CD4-positive, alpha-beta T cell treated with Interleukin-6 for 4 hours (primary cell): ENCODE results near the gene COL13A1.

Experiments
- DNase-seq: peaks from one replicate; pipeline ENCODE4 v3.0.0-alpha.2; 2020; ENCODE audit warnings: mixed read lengths

Gene COL13A1

DNA sequence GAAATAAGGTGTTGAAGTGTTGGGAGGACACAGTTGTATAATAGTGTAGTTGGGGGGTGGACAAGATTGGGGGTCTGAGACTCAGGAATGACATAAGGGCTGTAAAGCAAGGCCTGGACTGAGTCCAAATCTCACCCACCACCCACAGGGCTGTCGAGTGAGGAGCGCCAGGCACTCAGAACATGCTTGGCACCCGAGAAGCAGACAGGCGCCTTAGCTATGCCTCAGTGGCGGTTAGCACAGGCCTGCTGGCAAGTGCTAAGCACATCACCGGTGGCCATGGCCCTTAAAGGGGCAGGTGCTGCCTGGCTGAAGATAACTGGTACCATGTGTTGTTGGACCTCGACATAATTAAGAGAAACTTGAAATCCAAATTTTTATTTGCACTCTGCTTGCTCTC is 90.7 kb downstream of the COL13A1 start:
- DNase-seq, result no peak

DNA sequence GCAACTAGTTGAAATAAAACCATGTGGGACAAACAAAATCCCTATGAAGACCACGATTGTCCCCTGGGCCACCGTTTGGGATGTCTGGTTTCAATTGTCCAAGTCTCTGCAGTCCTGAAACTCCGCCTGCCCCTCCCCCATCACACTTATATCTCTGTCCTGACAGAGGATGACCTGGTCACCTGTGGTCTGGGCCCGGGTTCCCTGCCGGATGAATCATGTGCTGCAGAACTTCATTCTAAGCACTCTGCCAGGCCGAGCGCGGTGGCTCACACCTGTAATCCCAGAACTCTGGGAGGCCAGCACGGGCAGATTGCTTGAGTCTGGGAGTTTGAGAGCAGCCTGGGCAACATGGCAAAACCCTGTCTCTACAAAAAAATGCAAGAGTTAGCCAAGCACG is 91.1 kb downstream of the COL13A1 start:
- DNase-seq, result no peak

GRCh38 chr10:69893271-69893900 is 91.7 kb downstream of the COL13A1 start:
- no peak for DNase-seq

- DNase-seq, result no peak
Measured at GRCh38 chr10:69894156-69894555, 92.5 kb downstream of the COL13A1 start.

DNA sequence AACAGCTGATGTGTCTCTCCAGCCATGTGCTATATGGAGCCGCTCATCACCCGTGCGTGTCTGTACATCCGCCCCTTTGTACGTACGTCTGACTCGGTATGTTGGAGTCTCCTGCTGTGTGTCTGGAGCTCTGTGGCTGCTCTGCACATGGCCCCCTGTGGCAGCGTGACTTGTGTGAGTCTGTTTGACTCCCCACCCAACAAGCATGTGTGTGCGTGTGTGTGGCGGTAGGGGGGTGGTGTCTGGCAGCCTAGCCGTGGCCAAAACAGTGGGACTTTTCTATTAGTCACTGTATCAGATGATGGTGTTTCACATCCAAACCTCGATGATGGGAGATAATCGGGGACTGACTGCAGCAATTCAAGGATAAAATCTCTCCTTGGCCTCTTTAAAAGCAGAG is 94.1 kb downstream of the COL13A1 start:
- no peak for DNase-seq

DNA sequence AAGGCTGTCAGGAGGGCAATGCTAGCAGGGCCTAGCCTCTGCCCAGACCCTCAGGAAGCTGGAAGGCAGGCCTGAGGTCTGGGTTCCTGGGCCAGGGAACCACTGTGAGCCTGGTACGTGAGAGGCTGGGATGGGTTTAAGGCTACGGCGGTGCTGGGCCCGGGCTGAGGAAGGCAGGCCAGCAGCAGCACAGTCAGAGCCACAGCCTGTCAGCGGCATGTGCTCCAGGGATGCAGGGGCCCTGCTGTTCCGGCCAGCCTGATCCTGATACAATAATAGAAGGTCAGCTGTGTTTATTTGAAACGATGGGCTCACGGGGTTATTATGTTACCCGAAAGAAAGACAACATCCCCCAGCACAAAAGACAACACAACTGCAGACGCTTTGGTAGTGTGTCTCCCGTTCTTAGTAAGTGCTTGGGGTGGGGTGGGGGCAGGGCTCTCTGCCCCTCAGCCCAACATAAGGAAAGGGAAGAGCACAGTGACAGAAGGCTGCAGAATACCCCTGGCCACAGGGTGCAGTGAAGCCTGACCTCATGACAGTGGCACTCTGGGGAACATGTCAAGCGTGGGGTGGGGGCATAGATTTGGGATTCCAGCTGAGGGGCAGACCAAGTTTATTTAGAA is 95.0 kb downstream of the COL13A1 start:
- no peak for DNase-seq

- no peak for DNase-seq
Measured at GRCh38 chr10:69897432-69897831, 95.7 kb downstream of the COL13A1 start.

GRCh38 chr10:69897999-69898398 is 96.3 kb downstream of the COL13A1 start:
- DNase-seq, result no peak

GRCh38 chr10:69898524-69898923 is 96.8 kb downstream of the COL13A1 start:
- DNase-seq, result no peak

DNA sequence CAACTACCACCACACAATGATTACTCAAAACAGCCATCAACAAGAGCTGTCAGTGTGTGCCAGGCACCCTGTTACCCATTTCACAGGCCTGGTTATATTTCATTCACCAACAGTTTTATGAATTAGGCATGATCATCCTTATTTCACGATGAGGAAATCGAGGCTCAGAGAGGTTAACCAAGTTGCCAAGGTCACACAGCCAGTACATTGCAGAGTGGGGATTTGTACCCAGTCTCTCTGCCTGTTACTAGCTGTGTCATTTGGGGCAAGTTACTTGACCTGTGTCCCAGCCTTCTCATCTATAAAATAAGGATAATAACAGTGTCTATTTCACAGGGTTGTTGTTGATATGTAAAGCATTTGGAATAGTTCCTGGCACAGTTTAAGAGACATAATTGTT is 97.2 kb downstream of the COL13A1 start:
- no peak for DNase-seq

DNA sequence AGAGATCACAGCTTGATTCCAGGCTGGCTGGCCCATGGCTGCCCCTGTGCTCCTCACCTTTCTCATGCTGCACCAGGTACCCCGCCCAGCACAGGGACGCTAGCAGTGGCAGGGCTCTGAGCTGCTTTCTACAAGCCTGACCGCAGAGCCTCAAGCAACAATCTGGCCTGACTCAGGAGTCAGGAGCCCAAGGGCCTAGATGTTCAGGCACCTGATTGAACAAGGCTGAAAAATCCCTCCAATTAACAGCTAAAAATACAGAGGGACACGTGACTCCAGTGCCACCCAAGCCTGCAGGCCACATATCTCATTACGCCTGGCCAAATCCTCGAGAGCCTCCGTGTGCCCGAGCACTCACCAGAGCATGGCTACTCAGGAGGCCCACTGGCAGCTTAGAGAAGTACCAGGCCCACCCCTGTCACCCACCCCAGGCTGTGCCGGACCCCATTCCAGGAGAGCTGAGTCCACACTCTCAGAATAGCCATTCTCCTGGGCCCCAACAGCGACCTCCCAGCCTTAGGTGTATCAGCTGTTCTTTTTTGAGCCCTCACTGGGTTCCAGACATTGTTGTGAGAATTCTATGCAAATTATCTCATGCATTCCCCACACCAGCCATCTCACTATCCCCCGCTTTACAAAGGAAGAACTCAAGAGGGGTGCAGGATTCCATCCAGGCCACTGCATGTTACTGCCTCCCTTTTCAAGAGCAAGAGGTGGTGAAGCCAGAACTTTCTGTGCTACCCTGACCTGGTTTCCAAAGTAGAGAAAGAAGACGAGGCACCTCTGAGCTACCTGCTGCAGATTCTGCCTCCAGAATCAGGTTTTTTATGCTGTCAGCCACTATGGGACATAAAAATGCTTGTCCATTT is 98.3 kb downstream of the COL13A1 start:
- DNase-seq, result no peak

- no peak for DNase-seq
Measured at GRCh38 chr10:69901022-69901421, 99.3 kb downstream of the COL13A1 start.

DNA sequence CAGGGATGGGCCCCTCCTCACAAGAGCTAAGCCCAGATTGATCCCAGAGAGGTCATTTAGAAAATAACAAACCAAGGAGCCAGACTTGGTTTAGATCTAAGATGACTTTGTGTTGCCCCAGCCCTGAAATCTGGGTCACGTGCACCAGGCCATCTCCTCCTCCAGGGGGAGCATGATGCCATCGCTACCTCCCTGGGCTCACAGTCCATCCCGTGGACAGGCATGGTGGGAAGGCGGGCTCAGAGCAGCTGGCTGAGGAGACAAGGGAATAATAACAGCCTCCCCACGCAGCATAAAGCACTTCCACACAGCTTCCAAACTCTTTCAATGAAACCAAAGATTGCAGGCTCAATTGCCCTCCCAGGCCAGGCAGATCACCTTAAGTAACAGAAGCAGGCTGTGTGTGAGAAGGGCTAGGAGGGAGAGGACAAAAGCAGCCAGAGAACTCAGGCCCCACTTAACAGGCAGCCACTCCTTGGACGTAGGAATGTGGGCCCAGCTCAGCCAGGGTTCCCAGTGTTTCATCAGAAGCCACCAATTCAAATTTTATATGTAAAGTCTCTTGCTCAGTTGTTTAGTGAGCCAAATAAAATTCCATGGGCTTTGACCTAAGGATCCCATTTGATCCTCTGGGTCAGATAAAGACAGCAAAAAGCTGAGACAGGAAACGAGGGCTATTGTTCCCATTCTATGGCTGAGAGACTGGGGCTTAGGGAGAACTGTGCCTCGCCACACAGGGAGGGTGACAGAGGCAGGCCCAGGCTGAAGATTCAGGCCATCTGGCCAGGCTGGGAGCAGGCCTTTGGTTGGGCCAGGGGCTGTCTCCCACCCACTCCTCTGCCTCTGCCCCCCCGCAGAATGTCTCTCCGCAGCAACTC is 100.2 kb downstream of the COL13A1 start:
- no peak for DNase-seq

- DNase-seq, result no peak
Measured at GRCh38 chr10:69902835-69903535, 101.3 kb downstream of the COL13A1 start.

- no peak for DNase-seq
Measured at GRCh38 chr10:69904533-69904932, 102.8 kb downstream of the COL13A1 start.

- no peak for DNase-seq
Measured at GRCh38 chr10:69906425-69906824, 104.7 kb downstream of the COL13A1 start.

DNA sequence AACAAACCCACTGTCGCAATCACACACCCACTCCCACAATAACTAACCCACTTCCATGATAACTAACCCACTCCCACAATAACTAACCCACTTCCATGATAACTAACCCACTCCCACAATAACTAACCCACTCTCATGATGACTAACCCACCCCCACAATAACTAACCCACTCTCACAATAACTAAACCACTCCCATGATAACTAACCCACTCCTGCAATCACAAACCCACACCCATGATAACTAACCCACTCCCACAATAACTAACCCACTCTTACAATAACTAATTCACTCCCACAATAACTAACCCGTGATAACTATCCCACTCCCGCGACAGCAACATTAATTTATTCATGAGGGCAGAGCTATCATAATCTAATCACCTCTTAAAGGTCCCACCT is 105.8 kb downstream of the COL13A1 start:
- DNase-seq, result no peak

DNA sequence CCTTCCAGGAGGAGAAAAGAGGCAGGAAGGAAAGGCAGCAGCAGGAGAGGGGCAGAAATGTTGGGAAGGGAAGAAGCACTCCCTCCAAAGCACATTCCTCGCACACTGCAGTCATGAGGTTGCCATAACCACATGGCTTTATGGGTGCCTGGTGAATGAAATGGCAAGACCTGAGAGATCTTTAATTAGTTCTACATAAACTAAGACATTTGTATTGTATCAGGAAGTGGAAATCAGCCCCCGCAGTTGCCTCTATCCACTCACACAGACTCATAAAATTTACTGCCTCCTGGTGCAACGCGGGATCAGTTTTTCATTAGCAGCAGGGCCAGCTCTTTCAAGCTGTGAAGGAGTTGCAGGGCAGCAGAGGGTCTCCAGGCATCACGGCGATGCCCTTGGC is 106.4 kb downstream of the COL13A1 start:
- DNase-seq, result no peak

- no peak for DNase-seq
Measured at GRCh38 chr10:69910561-69910960, 108.9 kb downstream of the COL13A1 start.

- DNase-seq, result no peak
Measured at GRCh38 chr10:69911613-69912528, 110.2 kb downstream of the COL13A1 start.

DNA sequence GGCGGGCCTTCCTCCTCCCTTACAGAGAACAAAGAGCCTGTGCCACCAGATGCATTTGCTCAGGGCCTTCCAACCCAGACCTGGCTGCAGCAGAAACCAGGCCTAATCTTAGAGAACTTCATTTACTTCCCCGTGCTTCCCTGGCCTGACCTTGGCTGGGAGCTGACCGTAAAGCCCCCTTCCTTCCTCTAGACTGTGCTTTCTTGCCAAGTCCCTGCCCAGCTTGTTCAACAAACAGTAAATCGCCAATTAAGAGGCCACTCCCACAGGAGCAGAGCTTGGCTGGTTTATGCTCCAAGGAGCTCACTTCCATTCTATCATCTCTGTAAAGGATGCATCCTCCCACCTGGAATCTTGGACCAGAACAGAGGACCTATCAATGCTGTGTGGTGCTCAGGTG is 110.9 kb downstream of the COL13A1 start:
- DNase-seq, result no peak
